SK-N-SH (cell line): Measurements from ENCODE around the gene NAXE. TPM values are rescaled to one million over a fixed set of nuclear protein-coding genes. Genes with fewer than 3 reads are reported as not detected.

Experiments
- CTCF ChIA-PET: fragments of 300-600, 350-600 bp; formaldehyde crosslinking; extraction: SDS; loops from one replicate; lab custom pipeline; 2021; lab: Yijun Ruan, JAX
- POLR2A ChIA-PET: fragments of 350-600 bp; sonication (Branson Sonifier 250); formaldehyde crosslinking; extraction: SDS; loops from one replicate; lab custom pipeline; 2020; ENCODE audit warnings: antibody characterized with exemption, inconsistent platforms; lab: Yijun Ruan, JAX
- DNase-seq: peaks from one replicate; pipeline ENCODE4 v3.0.0; 2012
- H2AFZ ChIP-seq: fragments of 200-600 bp; sonication (generic); 2 replicates; pipeline ENCODE4 v1.8.1; 2016; ENCODE audit warnings: antibody characterized with exemption, mild to moderate bottlenecking, low read depth
- H3F3A ChIP-seq: fragments of 200-600 bp; sonication (generic); replicated peaks from 2 replicates; pipeline ENCODE3; 2016; ENCODE audit warnings: antibody characterized with exemption, mild to moderate bottlenecking; ENCODE audit not compliant: insufficient read depth
- H3K27ac ChIP-seq, 2 experiments: fragments of 200-500 bp in 1 of 2; fragments of 200-600 bp in 1 of 2; sonication (Bioruptor generic) in 1 of 2; sonication (generic), shearing (Covaris generic) in 1 of 2; 2 replicates each; pipeline versions ENCODE4 v1.5.1 to v1.6.1; 2014 to 2016; ENCODE audit warnings: low read depth in 2 of 2, inconsistent platforms in 1 of 2, low read length in 1 of 2, mild to moderate bottlenecking in 1 of 2, mixed read lengths in 1 of 2
- H3K27me3 ChIP-seq: fragments of 200-600 bp; sonication (generic), shearing (Covaris generic); 2 replicates; pipeline ENCODE4 v1.6.1; 2016; ENCODE audit warnings: mixed run types; ENCODE audit not compliant: insufficient read depth
- H3K36me3 ChIP-seq, 2 experiments: fragments of 200-500 bp in 1 of 2; fragments of 200-600 bp in 1 of 2; sonication (Bioruptor generic) in 1 of 2; sonication (generic) in 1 of 2; replicated peaks in 1 of 2; 2 replicates each; pipeline versions ENCODE3 to v1.5.1; 2014 to 2016; ENCODE audit warnings: low read length in 1 of 2, mild to moderate bottlenecking in 1 of 2; ENCODE audit not compliant: insufficient read depth in 2 of 2, control insufficient read depth in 1 of 2
- H3K4me1 ChIP-seq, 2 experiments: fragments of 200-500 bp in 1 of 2; fragments of 200-600 bp in 1 of 2; sonication (Bioruptor generic) in 1 of 2; sonication (generic), shearing (Covaris generic) in 1 of 2; 2 replicates each; pipeline versions ENCODE4 v1.5.1 to v1.6.1; 2014 to 2016; ENCODE audit warnings: low read depth in 1 of 2, low read length in 1 of 2, mixed run types in 1 of 2; ENCODE audit not compliant: insufficient read depth in 2 of 2, control insufficient read depth in 1 of 2
- H3K4me2 ChIP-seq: fragments of 200-600 bp; sonication (generic), shearing (Covaris generic); 2 replicates; pipeline ENCODE4 v1.6.1; 2017; ENCODE audit warnings: mixed run types
- H3K4me3 ChIP-seq, 2 experiments: fragments of 200-500 bp in 1 of 2; fragments of 200-600 bp in 1 of 2; sonication (Bioruptor generic) in 1 of 2; sonication (generic), shearing (Covaris generic) in 1 of 2; 2 replicates each; pipeline versions ENCODE4 v1.5.1 to v1.8.1; 2014 to 2016; ENCODE audit warnings: low read depth in 2 of 2, inconsistent platforms in 1 of 2, low read length in 1 of 2, mild to moderate bottlenecking in 1 of 2, mixed read lengths in 1 of 2, moderate library complexity in 1 of 2
- H3K79me2 ChIP-seq: fragments of 200-600 bp; sonication (generic); 2 replicates; pipeline ENCODE4 v1.8.1; 2017; ENCODE audit warnings: mild to moderate bottlenecking; ENCODE audit not compliant: insufficient read depth
- H3K9ac ChIP-seq: fragments of 200-600 bp; sonication (generic); 2 replicates; pipeline ENCODE4 v1.6.1; 2017; ENCODE audit warnings: mixed run types
- H3K9me2 ChIP-seq: fragments of 200-600 bp; sonication (generic); 2 replicates; pipeline ENCODE4 v1.6.1; 2017; ENCODE audit warnings: mixed run types
- H3K9me3 ChIP-seq: fragments of 200-600 bp; sonication (generic); 2 replicates; pipeline ENCODE4 v1.6.1; 2017; ENCODE audit warnings: mixed run types, mild to moderate bottlenecking, moderate library complexity
- H4K20me1 ChIP-seq: fragments of 200-600 bp; sonication (generic); 2 replicates; pipeline ENCODE4 v1.6.1; 2017; ENCODE audit warnings: mild to moderate bottlenecking, mixed run types; ENCODE audit not compliant: insufficient read depth
- CHD2 ChIP-seq: fragments of 150-350 bp; IDR thresholded peaks from 2 replicates; pipeline ENCODE4 v1.6.1; 2018; ENCODE audit warnings: low read length; ENCODE audit not compliant: partially characterized antibody
- CTCF ChIP-seq: fragments of 200-600 bp; sonication (generic); IDR thresholded peaks from 2 replicates; pipeline ENCODE4 v1.6.1; 2017; ENCODE audit warnings: antibody characterized with exemption, mild to moderate bottlenecking, moderate library complexity
- FOXJ3 ChIP-seq: sonication (generic); formaldehyde crosslinking; IDR thresholded peaks from 2 replicates; pipeline ENCODE4 v1.5.1; 2020; ENCODE audit warnings: mild to moderate bottlenecking, missing genetic modification reagents
- FOXM1 ChIP-seq: IDR thresholded peaks from 2 replicates; pipeline ENCODE4 v1.4.0; 2012; ENCODE audit warnings: low read depth, mild to moderate bottlenecking
- GATA2 ChIP-seq: sonication (generic); formaldehyde crosslinking; IDR thresholded peaks from 2 replicates; pipeline ENCODE4 v1.5.0; 2020; ENCODE audit warnings: mild to moderate bottlenecking, missing genetic modification reagents
- IRF3 ChIP-seq: fragments of 150-350 bp; IDR thresholded peaks from 2 replicates; pipeline ENCODE4 v1.6.1; 2016; ENCODE audit warnings: mild to moderate bottlenecking, low read depth, low read length
- MAX ChIP-seq: IDR thresholded peaks from 2 replicates; pipeline ENCODE4 v1.4.0; 2012; ENCODE audit warnings: low read depth
- NFIC ChIP-seq: IDR thresholded peaks from 2 replicates; pipeline ENCODE4 v1.4.0; 2012; ENCODE audit warnings: borderline replicate concordance
- SMC3 ChIP-seq: IDR thresholded peaks from 2 replicates; pipeline ENCODE4 v1.6.1; 2012; ENCODE audit warnings: low read depth, low read length, improper control_type of control experiment
- TAF1 ChIP-seq: IDR thresholded peaks from 2 replicates; pipeline ENCODE4 v1.6.1; 2012; ENCODE audit warnings: low read depth, mild to moderate bottlenecking, low read length, moderate library complexity, borderline replicate concordance
- TCF12 ChIP-seq: IDR thresholded peaks from 2 replicates; pipeline ENCODE4 v1.4.0; 2012
- TEAD4 ChIP-seq: IDR thresholded peaks from 2 replicates; pipeline ENCODE4 v1.4.0; 2012; ENCODE audit warnings: mild to moderate bottlenecking, borderline replicate concordance; ENCODE audit not compliant: insufficient read depth
- USF1 ChIP-seq: IDR thresholded peaks from 2 replicates; pipeline ENCODE4 v1.4.0; 2012; ENCODE audit warnings: low read depth, borderline replicate concordance
- WGBS: methylation state at CpG from one replicate; pipeline ENCODE4 v1.1.6; 2017; ENCODE audit warnings: low lambda C conversion rate; 5-methylcytosine and 5-hydroxymethylcytosine counted together
- polyA plus RNA-seq, 3 experiments: library from polyadenylated mRNA; depleted of rRNA; stranded (reverse); fragments of >200 nt; gene quantifications; 2 replicates each; pipeline ENCODE4 v1.2.3, GENCODE V29; 2012
- TF ChIP-seq, protein P1 (sequence below): IDR thresholded peaks from 2 replicates; pipeline ENCODE4 v1.4.0; 2012; ENCODE audit warnings: low read depth, borderline replicate concordance

Gene NAXE
- polyA plus RNA-seq, 1 of the 3 experiments (the other 2 are of a cell fraction), result 98.4 TPM

GRCh38 chr1:156574039-156574633, 17.4 kb upstream of the NAXE start:
- Histone ChIP-seq H3K36me3 (no peaks in the 10 kb centered on the region), H3K9me2 (no peaks in the 10 kb centered on the region), H3K4me1 (peaks cover 7 to 15% of the 10 kb centered on the region in 2 experiments; a peak in 3 of 4 replicates), H3K9ac (no peak overlapping the region), H3K27me3 (no peaks in the 10 kb centered on the region), H2AFZ (no peak overlapping the region), H3K4me2 (no peak overlapping the region), H3K27ac (no peak overlapping the region), H3K4me3 (no peak overlapping the region), H3K79me2 (peaks cover 31% of the 10 kb centered on the region), H3F3A (peaks cover 9% of the 10 kb centered on the region), H3K9me3 (no peaks in the 10 kb centered on the region), H4K20me1 (peaks cover 4% of the 10 kb centered on the region; the same call in 1 of the 2 replicates)
- TF ChIP-seq IRF3 (no peak), FOXM1 (no peak), MAX (no peak), CHD2 (no peak), SMC3 (no peak), USF1 (no peak), CTCF (no peak), GATA2 (CRISPR knock-in tag) (no peak), TEAD4 (no peak), TAF1 (no peak), NFIC (no peak), FOXJ3 (no peak), TCF12 (no peak)
- TF ChIP-seq, protein P1, sequence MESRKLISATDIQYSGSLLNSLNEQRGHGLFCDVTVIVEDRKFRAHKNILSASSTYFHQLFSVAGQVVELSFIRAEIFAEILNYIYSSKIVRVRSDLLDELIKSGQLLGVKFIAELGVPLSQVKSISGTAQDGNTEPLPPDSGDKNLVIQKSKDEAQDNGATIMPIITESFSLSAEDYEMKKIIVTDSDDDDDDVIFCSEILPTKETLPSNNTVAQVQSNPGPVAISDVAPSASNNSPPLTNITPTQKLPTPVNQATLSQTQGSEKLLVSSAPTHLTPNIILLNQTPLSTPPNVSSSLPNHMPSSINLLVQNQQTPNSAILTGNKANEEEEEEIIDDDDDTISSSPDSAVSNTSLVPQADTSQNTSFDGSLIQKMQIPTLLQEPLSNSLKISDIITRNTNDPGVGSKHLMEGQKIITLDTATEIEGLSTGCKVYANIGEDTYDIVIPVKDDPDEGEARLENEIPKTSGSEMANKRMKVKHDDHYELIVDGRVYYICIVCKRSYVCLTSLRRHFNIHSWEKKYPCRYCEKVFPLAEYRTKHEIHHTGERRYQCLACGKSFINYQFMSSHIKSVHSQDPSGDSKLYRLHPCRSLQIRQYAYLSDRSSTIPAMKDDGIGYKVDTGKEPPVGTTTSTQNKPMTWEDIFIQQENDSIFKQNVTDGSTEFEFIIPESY, result no peak
- 57% methylated on average over 2 of the region's 2 CpGs for WGBS
- ChIA-PET CTCF (interaction anchor here (1.0 to 2.8 kb wide), 6 partner anchors 11 to 85 kb away, joined by 3 to 9 read pairs (median 3); partner anchors contain the start of gene NAXE), POLR2A (no interaction called here)
- no peak for DNase-seq
